ENCODE data around the gene CACTIN. TPM values are rescaled to one million over a fixed set of nuclear protein-coding genes. Genes with fewer than 3 reads are reported as not detected.
"Not testable (repeated sequence)": the region's sequence is repeated elsewhere in the genome, so short reads cannot be mapped to it uniquely, and the experiment has no call there.

CACTIN gene
- total RNA-seq, 1 experiment from 2014 or later: 33.2 TPM

- ChIA-PET RAD21 (ENCODE audit: low non-redundant PET in 1 of 2, low total read pairs in 2 of 2, uncharacterized antibody in 2 of 2, unreplicated experiment in 2 of 2) (no interaction called here), CTCF (no interaction called here), POLR2A (no interaction called here)
- Histone ChIP-seq H3K27ac (ENCODE audit: low read depth, low read length) (no peak overlapping the region), H3K27me3 (ENCODE audit: insufficient read depth, low read length) (no peaks in the 10 kb centered on the region), H3K9me3 (ENCODE audit: control insufficient read depth in 1 of 2, insufficient read depth in 1 of 2, low read depth in 1 of 2, low read length in 2 of 2) (no peaks in the 10 kb centered on the region), H3K4me3 (replicated peaks in 1 of 2; ENCODE audit: low read depth in 1 of 2, low read length in 2 of 2) (no peak overlapping the region), H3K9me2 (ENCODE audit: insufficient read depth) (no peaks in the 10 kb centered on the region), H2AFZ (ENCODE audit: low read depth, low read length, poor library complexity, severe bottlenecking) (no peak overlapping the region), H3K9ac (ENCODE audit: low read length) (no peak overlapping the region), H4K20me1 (ENCODE audit: insufficient read depth) (no peaks in the 10 kb centered on the region), H3K4me1 (ENCODE audit: control insufficient read depth in 1 of 2, insufficient read depth in 2 of 2, low read length in 2 of 2) (peaks cover 0 to 1% of the 10 kb centered on the region in 2 experiments; a peak in 2 of 4 replicates), H3K4me2 (ENCODE audit: low read length) (no peak overlapping the region), H3K36me3 (ENCODE audit: control insufficient read depth in 1 of 2, insufficient read depth in 2 of 2, low read length in 2 of 2) (peaks cover 0 to 1% of the 10 kb centered on the region in 2 experiments; a peak in 1 of 4 replicates), H3K79me2 (ENCODE audit: insufficient read depth, low read length) (no peaks in the 10 kb centered on the region)
- ATAC-seq (no peak), DNase-seq (ENCODE audit: low read depth, low spot score) (no peak)
- TF ChIP-seq CBX3 (IDR thresholded peaks at IDR 0.05; ENCODE audit: low read depth) (no peak), REST (IDR thresholded peaks at IDR 0.05; ENCODE audit: low read depth) (no peak), TCF7L2 (IDR thresholded peaks at IDR 0.05; ENCODE audit: borderline replicate concordance, extremely low read depth, insufficient read depth, insufficient read length) (no peak), FOSL1 (IDR thresholded peaks at IDR 0.05; ENCODE audit: low read depth) (no peak), SIN3A (IDR thresholded peaks at IDR 0.05; ENCODE audit: low read depth) (no peak), ZNF274 (IDR thresholded peaks at IDR 0.05; ENCODE audit: low read depth, low read length) (no peak), CEBPB (IDR thresholded peaks at IDR 0.05; ENCODE audit: low read depth) (no peak), RAD21 (IDR thresholded peaks at IDR 0.05; ENCODE audit: low read depth) (no peak), POLR2A (IDR thresholded peaks at IDR 0.05; ENCODE audit: borderline replicate concordance, extremely low read depth, insufficient read depth, insufficient read length) (no peak), POLR2AphosphoS5 (IDR thresholded peaks at IDR 0.05; ENCODE audit: low read depth, low read length) (no peak)
- TF ChIP-seq, protein P1, sequence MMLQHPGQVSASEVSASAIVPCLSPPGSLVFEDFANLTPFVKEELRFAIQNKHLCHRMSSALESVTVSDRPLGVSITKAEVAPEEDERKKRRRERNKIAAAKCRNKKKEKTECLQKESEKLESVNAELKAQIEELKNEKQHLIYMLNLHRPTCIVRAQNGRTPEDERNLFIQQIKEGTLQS (IDR thresholded peaks at IDR 0.05): no peak
- BruUV-seq (replicated peaks): no TSS peak
- intact Hi-C loops (cut with micrococcal nuclease): no loop called here
Measured at GRCh38 chr19:3648037-3648905, 21.7 kb upstream of the CACTIN start.

DNA sequence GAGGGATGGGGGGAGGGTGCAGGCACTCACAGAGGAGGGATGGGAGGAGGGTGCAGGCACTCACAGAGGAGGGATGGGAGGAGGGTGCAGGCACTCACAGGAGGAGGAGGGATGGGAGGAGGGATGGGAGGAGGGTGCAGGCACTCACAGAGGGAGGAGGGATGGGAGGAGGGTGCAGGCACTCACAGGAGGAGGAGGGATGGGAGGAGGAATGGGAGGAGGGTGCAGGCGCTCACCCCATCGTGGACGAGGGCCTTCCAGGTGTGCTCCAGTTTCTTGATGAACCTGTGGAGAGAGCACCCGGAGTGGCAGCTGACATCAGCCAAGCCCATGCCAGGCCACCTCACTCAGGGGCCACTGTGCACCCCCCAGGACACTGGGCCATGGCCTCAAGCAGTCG, 20.5 kb upstream of the CACTIN start:
- H3K27ac ChIP-seq (ENCODE audit: low read depth, low read length); intact Hi-C loops (cut with micrococcal nuclease); RAD21 ChIA-PET (ENCODE audit: low non-redundant PET in 1 of 2, low total read pairs in 2 of 2, uncharacterized antibody in 2 of 2, unreplicated experiment in 2 of 2); H3K79me2 ChIP-seq (ENCODE audit: insufficient read depth, low read length); BruUV-seq (replicated peaks); DNase-seq (ENCODE audit: low read depth, low spot score); H3K4me2 ChIP-seq (ENCODE audit: low read length); H3K4me3 ChIP-seq (replicated peaks in 1 of 2; ENCODE audit: low read depth in 1 of 2, low read length in 2 of 2); POLR2A ChIA-PET; H3K9ac ChIP-seq (ENCODE audit: low read length); CTCF ChIA-PET; H3K9me3 ChIP-seq (ENCODE audit: control insufficient read depth in 1 of 2, insufficient read depth in 1 of 2, low read depth in 1 of 2, low read length in 2 of 2); ATAC-seq; H3K27me3 ChIP-seq (ENCODE audit: insufficient read depth, low read length); H2AFZ ChIP-seq (ENCODE audit: low read depth, low read length, poor library complexity, severe bottlenecking); H3K9me2 ChIP-seq (ENCODE audit: insufficient read depth); H3K36me3 ChIP-seq (ENCODE audit: control insufficient read depth in 1 of 2, insufficient read depth in 2 of 2, low read length in 2 of 2); H4K20me1 ChIP-seq (ENCODE audit: insufficient read depth): not testable (repeated sequence)
- peaks cover 3 to 10% of the 10 kb centered on the region in 2 experiments; a peak in 3 of 4 replicates for H3K4me1 ChIP-seq (ENCODE audit: control insufficient read depth in 1 of 2, insufficient read depth in 2 of 2, low read length in 2 of 2)
